Body of pancreas (tissue), 4 donors: ENCODE data around the gene ZNF532. TPM values are rescaled to one million over a fixed set of nuclear protein-coding genes. Genes with fewer than 3 reads are reported as not detected.

Experiments
- ATAC-seq: fragments of 150-250 bp; one replicate; pipeline ENCODE4 v1.9.1; 2016
- DNase-seq, 4 donors: peaks; one replicate each; pipeline ENCODE4 v3.0.0-alpha.2; 2019
- H3K27ac ChIP-seq, 4 donors: fragments of 200-600 bp; sonication (generic); 1 replicate in 3 of 4; 2 replicates in 1 of 4; pipeline versions ENCODE4 v1.5.1 to v1.6.1; 2016 to 2019; ENCODE audit warnings: mild to moderate bottlenecking in 1 of 4, mixed read lengths in 1 of 4, moderate library complexity in 1 of 4
- H3K27me3 ChIP-seq, 2 donors: fragments of 200-600 bp; sonication (generic); one replicate each; pipeline ENCODE4 v1.6.0; 2016; ENCODE audit warnings: mild to moderate bottlenecking in 1 of 2
- H3K36me3 ChIP-seq, 2 donors: fragments of 200-600 bp; sonication (generic); replicated peaks in 1 of 2; 2 replicates each; pipeline ENCODE4 v1.5.1; 2016; ENCODE audit warnings: low read depth in 2 of 2; ENCODE audit not compliant: insufficient read depth in 1 of 2
- H3K4me1 ChIP-seq: fragments of 200-600 bp; sonication (generic); one replicate; pipeline ENCODE4 v1.6.0; 2016
- H3K4me3 ChIP-seq, 2 donors: fragments of 200-600 bp; sonication (generic); 1 replicate in 1 of 2; 2 replicates in 1 of 2; pipeline ENCODE4 v1.5.1; 2016 to 2019
- H3K9me3 ChIP-seq, 3 donors: fragments of 200-600 bp; sonication (generic); 1 replicate in 2 of 3; 2 replicates in 1 of 3; pipeline ENCODE4 v1.5.1; 2016
- CTCF ChIP-seq, 7 experiments: fragments of 450-650 bp in 4 of 7; fragments of 200-600 bp in 3 of 7; sonication (generic) in 3 of 7; IDR thresholded peaks; one replicate each; pipeline ENCODE4 v1.5.1; 2016 to 2019; ENCODE audit warnings: antibody characterized with exemption in 7 of 7
- POLR2A ChIP-seq, 3 donors: fragments of 450-650 bp; IDR thresholded peaks; one replicate each; pipeline ENCODE4 v1.6.1; 2016; ENCODE audit warnings: antibody characterized with exemption in 3 of 3, mild to moderate bottlenecking in 2 of 3
- WGBS, 2 donors: methylation state at CpG; one replicate each; pipeline ENCODE4 v1.1.5; 2017; 5-methylcytosine and 5-hydroxymethylcytosine counted together
- intact Hi-C: fragments of 100-400 bp; cut with DNase I; formaldehyde crosslinking; loops from one replicate; pipeline ENCODE4 v1.15.1; 2023
- total RNA-seq, 2 donors: library from RNA; depleted of rRNA; stranded (reverse); fragments of >200 nt; gene quantifications; one replicate each; pipeline ENCODE4 v1.1.0, GENCODE V29; 2016

ZNF532 gene
- total RNA-seq, 2 donors from 2014 or later, result 12.2 to 52.1 TPM

- intact Hi-C loops, result no loop called here
- TF ChIP-seq CTCF (IDR thresholded peaks at IDR 0.05), result no peak
- TF ChIP-seq POLR2A (IDR thresholded peaks at IDR 0.05), result no peak
- Histone ChIP-seq H3K27me3 (no peaks in the 10 kb centered on the region), H3K4me3 (no peak overlapping the region), H3K27ac (peak overlapping the region in 3 of 4 donors; percentile 52 to 66 (median 65)), H3K9me3 (no peaks in the 10 kb centered on the region), H3K4me1 (peaks cover 14% of the 10 kb centered on the region), H3K36me3 (no peaks in the 10 kb centered on the region)
- peak; percentile 10 for ATAC-seq
- DNase-seq, result no peak
- 35 to 61% methylated on average over 18 to 26 of the region's 66 CpGs for WGBS, 2 donors
These were observed 1.7 kb upstream of the ZNF532 start for GRCh38 chr18:58862851-58863538.

GRCh38 chr18:58863539-58864145 lies 1.0 kb upstream of the ZNF532 start:
- H3K27ac ChIP-seq, result peak overlapping the region; percentile 37 to 80 (median 75)
- TF ChIP-seq CTCF (IDR thresholded peaks at IDR 0.05), result no peak
- no peak for TF ChIP-seq POLR2A (IDR thresholded peaks at IDR 0.05)
- H3K4me3 ChIP-seq, result no peak overlapping the region
- no peaks in the 10 kb centered on the region for H3K36me3 ChIP-seq
- peaks cover 14% of the 10 kb centered on the region for H3K4me1 ChIP-seq
- ATAC-seq (peak; percentile 61), DNase-seq (peak; percentile 23 to 48 (median 34))
- intact Hi-C loops, result no loop called here
- no peaks in the 10 kb centered on the region for H3K9me3 ChIP-seq
- H3K27me3 ChIP-seq, result no peaks in the 10 kb centered on the region
- 30 to 68% methylated on average over 14 to 38 of the region's 72 CpGs for WGBS, 2 donors

GRCh38 chr18:58865033-58865590 lies 435 bp downstream of the ZNF532 start:
- H3K27me3 ChIP-seq, result no peaks in the 10 kb centered on the region
- TF ChIP-seq CTCF (IDR thresholded peaks at IDR 0.05) (no peak), POLR2A (IDR thresholded peaks at IDR 0.05) (no peak)
- intact Hi-C loops, result no loop called here
- peak overlapping the region in 2 of 4 donors; percentile 45 to 75 for H3K27ac ChIP-seq
- no peaks in the 10 kb centered on the region for H3K9me3 ChIP-seq
- H3K36me3 ChIP-seq, result no peaks in the 10 kb centered on the region
- DNase-seq, result no peak
- peaks cover 14% of the 10 kb centered on the region for H3K4me1 ChIP-seq
- 58 to 69% methylated on average over 4 of the region's 4 CpGs for WGBS, 2 donors
- H3K4me3 ChIP-seq, result no peak overlapping the region
- ATAC-seq, result no peak

- H3K27ac ChIP-seq, result peak overlapping the region in 1 of 4 donors; percentile 45
- no peaks in the 10 kb centered on the region for H3K27me3 ChIP-seq
- no peaks in the 10 kb centered on the region for H3K9me3 ChIP-seq
- TF ChIP-seq POLR2A (IDR thresholded peaks at IDR 0.05) (no peak), CTCF (IDR thresholded peaks at IDR 0.05) (no peak)
- intact Hi-C loops, result no loop called here
- H3K4me3 ChIP-seq, result no peak overlapping the region
- 75 to 83% methylated on average over 8 of the region's 8 CpGs for WGBS, 2 donors
- peaks cover 14% of the 10 kb centered on the region for H3K4me1 ChIP-seq
- no peaks in the 10 kb centered on the region for H3K36me3 ChIP-seq
- no peak for DNase-seq
- ATAC-seq, result no peak
These were observed 1.0 kb downstream of the ZNF532 start for GRCh38 chr18:58865701-58866065.
